ENCODE measurements around the gene IGSF5.

The IGSF5 gene

GRCh38 chr21:39812983-39813382 lies 68.0 kb downstream of the IGSF5 start:
- DNase-seq (ENCODE audit: insufficient read length, low spot score), result no peak
- FAIRE-seq, result no peak

DNA sequence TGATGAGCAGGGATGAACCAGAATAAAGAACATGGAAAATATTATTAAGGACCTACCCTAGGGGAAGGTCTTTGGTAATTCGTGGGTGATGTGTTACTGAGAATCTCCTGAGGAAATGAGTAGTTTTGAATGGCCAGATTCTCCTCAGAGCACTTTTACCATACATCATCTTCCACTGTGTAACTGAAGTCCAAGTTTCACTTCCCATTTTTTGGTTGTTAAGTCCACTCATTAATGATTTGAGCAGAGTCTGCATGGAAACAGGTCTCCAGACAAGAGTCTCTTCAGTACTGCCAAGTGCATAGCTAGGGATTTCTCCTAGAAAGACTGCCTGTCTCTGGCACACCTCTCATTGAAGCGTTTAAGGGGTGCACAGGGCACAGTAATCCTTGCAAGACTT lies 73.6 kb downstream of the IGSF5 start:
- FAIRE-seq (no peak), DNase-seq (ENCODE audit: insufficient read length, low spot score) (no peak)

GRCh38 chr21:39822042-39822441 lies 77.1 kb downstream of the IGSF5 start:
- FAIRE-seq (no peak), DNase-seq (ENCODE audit: insufficient read length, low spot score) (no peak)

DNA sequence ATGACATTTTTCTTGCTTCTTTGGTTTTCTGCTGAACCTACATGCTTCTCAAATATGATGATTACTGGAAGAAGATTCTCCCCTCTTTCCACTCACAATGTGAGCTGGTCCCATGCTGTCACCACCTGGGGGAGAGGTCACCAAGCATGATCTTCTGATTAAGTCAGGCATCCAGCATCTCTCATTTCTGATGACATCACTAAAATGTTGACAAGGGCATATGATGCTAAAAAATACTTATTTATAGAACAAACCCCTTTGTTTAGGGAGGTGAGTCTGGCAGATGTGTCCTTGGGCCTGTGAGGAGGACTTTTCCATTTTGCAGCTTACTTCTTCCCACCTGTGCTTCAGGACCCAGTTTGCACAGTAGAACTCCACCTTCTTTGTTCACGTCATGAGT lies 80.3 kb downstream of the IGSF5 start:
- FAIRE-seq (no peak), DNase-seq (ENCODE audit: insufficient read length, low spot score) (no peak)

- DNase-seq (ENCODE audit: insufficient read length, low spot score), result no peak
- FAIRE-seq, result no peak
Measured at GRCh38 chr21:39834543-39834942, 89.6 kb downstream of the IGSF5 start.

- no peak for FAIRE-seq
- no peak for DNase-seq (ENCODE audit: insufficient read length, low spot score)
Measured at GRCh38 chr21:39837861-39838359, 92.9 kb downstream of the IGSF5 start.

- DNase-seq (ENCODE audit: insufficient read length, low spot score) (no peak), FAIRE-seq (no peak)
Measured at GRCh38 chr21:39840373-39841097, 95.6 kb downstream of the IGSF5 start.

GRCh38 chr21:39842741-39843459 lies 97.9 kb downstream of the IGSF5 start:
- DNase-seq (ENCODE audit: insufficient read length, low spot score), result no peak
- no peak for FAIRE-seq

GRCh38 chr21:39843483-39843882 lies 98.5 kb downstream of the IGSF5 start:
- no peak for FAIRE-seq
- DNase-seq (ENCODE audit: insufficient read length, low spot score), result no peak

- FAIRE-seq, result no peak
- no peak for DNase-seq (ENCODE audit: insufficient read length, low spot score)
Measured at GRCh38 chr21:39843916-39844315, 98.9 kb downstream of the IGSF5 start.

- no peak for FAIRE-seq
Measured at GRCh38 chr21:39845571-39846130, 100.7 kb downstream of the IGSF5 start.

DNA sequence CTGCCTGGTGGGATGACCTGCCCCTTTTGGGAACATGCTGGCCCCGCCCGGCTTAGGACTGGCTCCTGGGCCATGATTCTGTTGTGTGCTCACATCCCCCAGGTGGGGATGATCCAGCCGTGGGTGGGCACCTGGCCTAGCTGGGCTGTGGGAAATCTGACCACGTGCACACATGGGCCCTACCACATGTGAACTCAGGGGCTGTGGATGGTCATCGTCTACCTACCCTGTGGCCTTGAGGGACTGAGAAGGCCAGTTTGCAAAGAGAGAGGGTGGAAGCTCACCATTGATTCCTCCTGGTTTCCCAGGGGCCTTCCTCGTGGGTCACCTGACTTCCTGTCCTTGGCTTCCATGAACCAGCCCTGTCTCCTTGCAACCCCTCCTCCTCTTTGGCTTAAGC lies 102.9 kb downstream of the IGSF5 start:
- FAIRE-seq, result no peak
- no peak for DNase-seq (ENCODE audit: insufficient read length, low spot score)

More at GRCh38 chr21:39845571-39846130, 100.7 kb downstream of the IGSF5 start:
- no peak for DNase-seq (ENCODE audit: insufficient read length, low spot score)

DNA sequence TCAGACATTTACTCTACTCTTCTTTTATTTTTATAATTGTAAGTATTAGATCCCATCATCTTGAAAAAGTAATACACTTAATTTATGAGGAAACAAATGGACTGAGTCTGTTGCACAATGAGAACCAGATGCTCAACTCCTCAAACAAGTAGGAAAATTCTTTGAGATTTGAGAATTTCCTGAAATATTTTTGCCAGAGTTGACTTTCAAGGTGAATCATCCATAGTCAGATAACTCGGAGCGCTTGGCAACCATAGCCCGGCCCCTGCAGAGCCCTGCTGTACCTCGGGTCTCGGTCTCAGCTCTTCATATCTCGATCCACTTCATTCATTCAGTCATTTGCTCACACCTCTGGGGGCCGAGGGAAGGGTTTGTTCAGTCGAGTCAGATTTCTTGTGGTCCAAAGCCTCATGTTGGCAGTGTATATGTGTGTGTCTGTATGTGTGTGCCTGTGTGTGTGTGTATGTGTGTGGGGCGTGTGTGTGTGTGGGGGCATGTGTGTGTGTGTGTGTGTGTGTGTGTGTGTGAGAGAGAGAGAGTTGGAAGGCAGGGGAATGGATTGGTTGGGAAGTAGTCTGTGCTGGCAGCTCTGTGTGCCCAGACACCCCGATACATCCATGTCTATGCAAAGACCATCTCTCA lies 104.2 kb downstream of the IGSF5 start:
- DNase-seq (ENCODE audit: insufficient read length, low spot score) (no peak), FAIRE-seq (no peak)

DNA sequence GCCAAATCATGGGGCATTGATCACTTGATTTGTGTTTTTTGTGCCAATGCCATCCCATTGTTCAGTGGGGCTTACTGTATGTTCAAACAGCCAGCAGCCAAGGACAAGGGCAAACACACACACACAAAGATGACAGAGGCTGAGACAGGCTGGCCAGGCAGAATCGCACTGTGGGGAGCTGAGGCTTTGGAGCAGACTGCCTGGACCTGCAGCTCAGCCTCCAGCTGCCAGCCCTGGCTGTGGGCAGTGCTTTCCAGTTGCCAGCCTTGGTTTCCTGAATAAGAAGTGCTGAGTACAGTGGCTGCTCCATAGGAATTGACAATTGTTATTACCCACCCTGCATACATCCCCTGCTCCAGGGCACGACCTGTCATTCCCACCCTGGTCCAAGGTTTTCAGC lies 105.3 kb downstream of the IGSF5 start:
- no peak for FAIRE-seq
- DNase-seq (ENCODE audit: insufficient read length, low spot score), result no peak

- FAIRE-seq, result no peak
- DNase-seq (ENCODE audit: insufficient read length, low spot score), result no peak
Measured at GRCh38 chr21:39851002-39851618, 106.1 kb downstream of the IGSF5 start.
